Bone marrow (tissue), 2 donors: ENCODE results near the gene TMEM60.

Experiments used
- DNase-seq, 2 donors: peaks; one replicate each; lab custom pipeline; 2025; lab: John Stamatoyannopoulos, UW

TMEM60 gene

GRCh38 chr7:77771901-77772300 lies 26.3 kb downstream of the TMEM60 start:
- DNase-seq, result no peak

GRCh38 chr7:77770316-77770715 lies 27.9 kb downstream of the TMEM60 start:
- DNase-seq, result no peak

GRCh38 chr7:77766801-77767605 lies 31.2 kb downstream of the TMEM60 start:
- no peak for DNase-seq

GRCh38 chr7:77765906-77766800 lies 32.1 kb downstream of the TMEM60 start:
- no peak for DNase-seq

- DNase-seq, result no peak
Measured at GRCh38 chr7:77765481-77765880, 32.8 kb downstream of the TMEM60 start.

- peak in 1 of 2 donors; percentile 52 for DNase-seq
Measured at GRCh38 chr7:77760809-77761453, 37.3 kb downstream of the TMEM60 start.

GRCh38 chr7:77759294-77759889 lies 38.8 kb downstream of the TMEM60 start:
- DNase-seq, result peak in 1 of 2 donors; percentile 40

GRCh38 chr7:77757589-77757988 lies 40.6 kb downstream of the TMEM60 start:
- no peak for DNase-seq

GRCh38 chr7:77753173-77753572 lies 45.1 kb downstream of the TMEM60 start:
- peak in 1 of 2 donors; percentile 29 for DNase-seq

GRCh38 chr7:77752016-77752415 lies 46.2 kb downstream of the TMEM60 start:
- DNase-seq, result peak in 1 of 2 donors; percentile 98

GRCh38 chr7:77747718-77748117 lies 50.5 kb downstream of the TMEM60 start:
- peak in 1 of 2 donors; percentile 5 for DNase-seq

GRCh38 chr7:77747178-77747577 lies 51.1 kb downstream of the TMEM60 start:
- DNase-seq, result no peak

- DNase-seq, result no peak
Measured at GRCh38 chr7:77746824-77747165, 51.4 kb downstream of the TMEM60 start.

- no peak for DNase-seq
Measured at GRCh38 chr7:77746164-77746823, 51.9 kb downstream of the TMEM60 start.

GRCh38 chr7:77745746-77746145 lies 52.5 kb downstream of the TMEM60 start:
- DNase-seq, result no peak
